ENCODE data around the gene ABCC8.

- TF ChIP-seq CTCF (IDR thresholded peaks at IDR 0.05; ENCODE audit: control extremely low read depth in 1 of 3, insufficient read depth in 1 of 3, low read depth in 1 of 3, low read length in 3 of 3) (no peak), EZH2 (IDR thresholded peaks at IDR 0.05; ENCODE audit: low read depth, low read length, severe bottlenecking) (no peak), TCF12 (IDR thresholded peaks at IDR 0.05; ENCODE audit: low read depth, low read length) (no peak)
Observed at GRCh38 chr11:17514476-17514875, 37.8 kb upstream of the ABCC8 start.
